ENCODE results near the gene TMEM178B.

- TF ChIP-seq, protein P1, sequence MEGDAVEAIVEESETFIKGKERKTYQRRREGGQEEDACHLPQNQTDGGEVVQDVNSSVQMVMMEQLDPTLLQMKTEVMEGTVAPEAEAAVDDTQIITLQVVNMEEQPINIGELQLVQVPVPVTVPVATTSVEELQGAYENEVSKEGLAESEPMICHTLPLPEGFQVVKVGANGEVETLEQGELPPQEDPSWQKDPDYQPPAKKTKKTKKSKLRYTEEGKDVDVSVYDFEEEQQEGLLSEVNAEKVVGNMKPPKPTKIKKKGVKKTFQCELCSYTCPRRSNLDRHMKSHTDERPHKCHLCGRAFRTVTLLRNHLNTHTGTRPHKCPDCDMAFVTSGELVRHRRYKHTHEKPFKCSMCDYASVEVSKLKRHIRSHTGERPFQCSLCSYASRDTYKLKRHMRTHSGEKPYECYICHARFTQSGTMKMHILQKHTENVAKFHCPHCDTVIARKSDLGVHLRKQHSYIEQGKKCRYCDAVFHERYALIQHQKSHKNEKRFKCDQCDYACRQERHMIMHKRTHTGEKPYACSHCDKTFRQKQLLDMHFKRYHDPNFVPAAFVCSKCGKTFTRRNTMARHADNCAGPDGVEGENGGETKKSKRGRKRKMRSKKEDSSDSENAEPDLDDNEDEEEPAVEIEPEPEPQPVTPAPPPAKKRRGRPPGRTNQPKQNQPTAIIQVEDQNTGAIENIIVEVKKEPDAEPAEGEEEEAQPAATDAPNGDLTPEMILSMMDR (optimal IDR thresholded peaks at IDR 0.05 in 1 of 3, IDR thresholded peaks at IDR 0.05 in 1 of 3, conservative IDR thresholded peaks at IDR 0.05 in 1 of 3; ENCODE audit: extremely low read depth in 1 of 3, insufficient read depth in 2 of 3, low read length in 3 of 3): no peak
- no peak for TF ChIP-seq EZH2 (IDR thresholded peaks at IDR 0.05; ENCODE audit: low read length)
Measured at GRCh38 chr7:141439776-141440175, 365.9 kb downstream of the TMEM178B start.
